ENCODE measurements around the gene ZNF564. TPM values are rescaled to one million over a fixed set of nuclear protein-coding genes. Genes with fewer than 3 reads are reported as not detected.

Gene ZNF564
- total RNA-seq, 1 donor from 2014 or later, result 26.6 TPM

GRCh38 chr19:12484371-12485051, 66.8 kb downstream of the ZNF564 start, which contains the start of gene ZNF709:
Gene ZNF709, minus strand, starts transcription at chr19:12484816. Its CDS starts 159 bp downstream, at chr19:12484657.
- POLR2A ChIA-PET, result interaction anchor here (0.5 to 4.1 kb wide), 7 partner anchors 10 to 151 kb away, joined by 3 to 37 read pairs (median 5); partner anchors contain the start of genes ZNF443, ZNF563 and ZNF564
- intact Hi-C loops (cut with micrococcal nuclease), result loop anchor here (1.0 to 10.0 kb wide), 5 partner anchors 11 to 190 kb away; partner anchors contain the start of genes ZNF44, ZNF443, ZNF564 and ZNF799
- peaks cover 7% of the 10 kb centered on the region for H3K36me3 Mint-ChIP-seq (ENCODE audit: low read depth)
- DNase-seq (peak; percentile 90), ATAC-seq (ENCODE audit: low read depth) (peak; percentile 98)
- no peak for TF ChIP-seq CTCF (IDR thresholded peaks at IDR 0.05)
- peak within 1 kb of the TSS; percentile 88 for H3K27ac Mint-ChIP-seq
- H3K27me3 Mint-ChIP-seq, result no peaks in the 10 kb centered on the region
- CTCF ChIA-PET, result interaction anchor here (1.4 kb wide), 1 partner anchor 11 kb away, joined by 5 read pairs; no protein-coding TSS in a partner anchor
- peak within 1 kb of the TSS; percentile 96 for H3K4me3 Mint-ChIP-seq
- H3K4me1 Mint-ChIP-seq, result peaks cover 35% of the 10 kb centered on the region
- no peaks in the 10 kb centered on the region for H3K9me3 Mint-ChIP-seq

DNA sequence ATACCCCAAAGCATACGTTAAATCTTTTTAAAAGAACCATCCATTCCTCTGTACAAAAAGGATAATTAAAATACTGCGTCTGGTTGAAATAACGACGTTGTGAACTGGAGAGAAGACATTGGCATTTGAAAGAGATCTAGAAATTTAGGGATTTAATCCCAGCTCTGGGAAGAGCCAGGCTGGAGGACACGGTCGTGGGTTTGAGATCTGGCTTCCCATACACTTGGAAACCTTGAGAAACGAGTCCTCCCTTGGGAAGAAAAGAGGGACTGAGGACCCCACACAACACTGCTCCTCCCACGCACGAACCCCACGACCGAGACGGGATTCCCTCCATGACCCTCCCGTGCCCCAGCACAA, 67.3 kb downstream of the ZNF564 start:
- no peaks in the 10 kb centered on the region for H3K27me3 Mint-ChIP-seq
- H3K4me3 Mint-ChIP-seq, result peak overlapping the region; percentile 96
- DNase-seq (no peak), ATAC-seq (ENCODE audit: low read depth) (no peak)
- H3K9me3 Mint-ChIP-seq, result no peaks in the 10 kb centered on the region
- peaks cover 7% of the 10 kb centered on the region for H3K36me3 Mint-ChIP-seq (ENCODE audit: low read depth)
- ChIA-PET CTCF (interaction anchor here (1.4 kb wide), 1 partner anchor 11 kb away, joined by 5 read pairs; no protein-coding TSS in a partner anchor), POLR2A (interaction anchor here (0.5 to 4.1 kb wide), 5 partner anchors 11 to 419 kb away, joined by 3 to 37 read pairs (median 5); partner anchors contain the start of genes ZNF443 and ZNF563)
- peaks cover 35% of the 10 kb centered on the region for H3K4me1 Mint-ChIP-seq
- intact Hi-C loops (cut with micrococcal nuclease), result loop anchor here (1.0 to 10.0 kb wide), 5 partner anchors 11 to 189 kb away; partner anchors contain the start of genes ZNF44, ZNF443, ZNF564 and ZNF799
- TF ChIP-seq CTCF (IDR thresholded peaks at IDR 0.05), result no peak
- H3K27ac Mint-ChIP-seq, result peak overlapping the region; percentile 35

DNA sequence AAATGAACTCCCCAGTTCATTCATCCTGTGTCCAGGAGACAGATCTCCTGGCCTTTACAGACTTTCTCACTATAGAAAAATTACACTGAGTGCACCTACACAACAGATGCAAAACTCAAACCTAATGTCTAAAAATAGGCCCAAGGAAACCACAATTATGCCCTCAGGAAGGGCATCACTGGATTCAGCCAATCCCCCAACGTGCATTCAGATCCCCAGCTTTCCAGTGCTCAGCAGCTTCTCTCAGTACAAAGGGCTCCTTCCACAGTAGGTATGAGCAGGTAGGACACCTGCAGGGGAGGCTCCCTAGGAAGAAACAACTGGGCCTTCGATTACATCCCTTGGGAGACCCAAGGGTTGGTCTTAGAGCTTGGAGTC, 68.8 kb downstream of the ZNF564 start:
- H3K4me3 Mint-ChIP-seq, result peak overlapping the region; percentile 52
- no peak for TF ChIP-seq CTCF (IDR thresholded peaks at IDR 0.05)
- ChIA-PET CTCF (interaction anchor here (1.0 kb wide), 1 partner anchor 13 kb away, joined by 3 read pairs; no protein-coding TSS in a partner anchor), POLR2A (interaction anchor here (1.0 to 4.1 kb wide), 3 partner anchors 9 to 117 kb away, joined by 3 to 37 read pairs (median 4); partner anchors contain the start of gene ZNF442)
- peaks cover 7% of the 10 kb centered on the region for H3K36me3 Mint-ChIP-seq (ENCODE audit: low read depth)
- H3K27ac Mint-ChIP-seq, result peak overlapping the region; percentile 42
- ATAC-seq (ENCODE audit: low read depth) (no peak), DNase-seq (no peak)
- intact Hi-C loops (cut with micrococcal nuclease), result loop anchor here (10.0 kb wide), 1 partner anchor 188 kb away; the partner anchor contains the start of gene ZNF44
- H3K27me3 Mint-ChIP-seq, result no peaks in the 10 kb centered on the region
- no peaks in the 10 kb centered on the region for H3K9me3 Mint-ChIP-seq
- H3K4me1 Mint-ChIP-seq, result peaks cover 45% of the 10 kb centered on the region

- Mint-ChIP-seq H3K4me1 (peaks cover 45% of the 10 kb centered on the region), H3K27me3 (no peaks in the 10 kb centered on the region), H3K36me3 (ENCODE audit: low read depth) (peaks cover 7% of the 10 kb centered on the region), H3K4me3 (peak overlapping the region; percentile 58), H3K27ac (peak overlapping the region; percentile 83), H3K9me3 (no peaks in the 10 kb centered on the region)
- no peak for DNase-seq
- ATAC-seq (ENCODE audit: low read depth), result no peak
- TF ChIP-seq CTCF (IDR thresholded peaks at IDR 0.05), result no peak
- POLR2A ChIA-PET, result interaction anchor here (1.1 to 4.1 kb wide), 3 partner anchors 9 to 41 kb away, joined by 4 to 37 read pairs (median 14); partner anchors contain the start of gene ZNF443
- intact Hi-C loops (cut with micrococcal nuclease), result loop anchor here (10.0 kb wide), 1 partner anchor 187 kb away; the partner anchor contains the start of gene ZNF44
- CTCF ChIA-PET, result interaction anchor here (1.0 kb wide), 1 partner anchor 13 kb away, joined by 3 read pairs; no protein-coding TSS in a partner anchor
Measured at GRCh38 chr19:12481781-12482508, 69.3 kb downstream of the ZNF564 start.
